ENCODE results near the gene CRYBG1.

Gene CRYBG1

DNA sequence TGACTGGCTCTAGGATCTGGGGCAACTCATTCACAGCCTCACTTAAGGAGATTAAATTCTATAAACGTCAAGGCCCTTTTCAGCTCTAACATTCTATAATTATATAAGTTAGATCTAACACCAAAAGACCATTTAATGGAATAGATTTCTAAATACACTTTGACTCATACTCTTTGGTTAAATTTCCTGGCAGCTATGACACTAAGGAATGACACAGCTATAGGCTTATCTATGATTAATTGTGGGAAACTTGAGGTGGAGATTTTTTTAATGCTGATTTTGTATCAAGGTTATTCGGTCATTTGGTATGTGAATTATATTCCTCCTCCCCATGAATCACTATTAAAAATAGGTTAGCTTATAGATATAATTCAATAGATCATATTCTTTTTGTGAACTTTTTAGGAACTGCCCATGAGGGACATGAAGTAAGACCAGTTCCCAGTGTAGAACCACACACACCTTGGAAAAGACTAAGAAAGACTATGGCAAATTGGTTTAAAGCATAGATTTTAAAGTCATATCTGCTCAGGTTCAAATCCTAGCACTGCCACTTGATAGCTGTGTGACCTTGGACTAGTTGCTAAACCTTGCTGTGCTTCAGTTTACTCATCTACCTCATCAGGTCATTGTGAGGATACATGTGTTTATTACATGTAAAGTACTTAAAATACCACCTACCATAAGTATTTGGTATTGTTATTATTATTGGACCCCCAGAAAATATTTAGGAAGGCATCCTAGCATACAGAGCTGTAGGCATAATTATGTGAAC lies 116.0 kb downstream of the CRYBG1 start:
- no peak for DNase-seq (ENCODE audit: low spot score)
- TF ChIP-seq CTCF (IDR thresholded peaks at IDR 0.05; ENCODE audit: borderline replicate concordance, control extremely low read depth, extremely low read depth, insufficient read depth, missing control alignments), result no peak
- in situ Hi-C loops (cut with MboI; ENCODE audit: low sequenced_read_pairs, unreplicated experiment), result no loop called here

GRCh38 chr6:106477146-106477545 lies 116.6 kb downstream of the CRYBG1 start:
- no peak for TF ChIP-seq CTCF (IDR thresholded peaks at IDR 0.05; ENCODE audit: borderline replicate concordance, control extremely low read depth, extremely low read depth, insufficient read depth, missing control alignments)
- in situ Hi-C loops (cut with MboI; ENCODE audit: low sequenced_read_pairs, unreplicated experiment), result no loop called here
- DNase-seq (ENCODE audit: low spot score), result no peak

- in situ Hi-C loops (cut with MboI; ENCODE audit: low sequenced_read_pairs, unreplicated experiment), result no loop called here
- no peak for DNase-seq (ENCODE audit: low spot score)
- no peak for TF ChIP-seq CTCF (IDR thresholded peaks at IDR 0.05; ENCODE audit: borderline replicate concordance, control extremely low read depth, extremely low read depth, insufficient read depth, missing control alignments)
Observed at GRCh38 chr6:106477790-106478189, 117.3 kb downstream of the CRYBG1 start.

DNA sequence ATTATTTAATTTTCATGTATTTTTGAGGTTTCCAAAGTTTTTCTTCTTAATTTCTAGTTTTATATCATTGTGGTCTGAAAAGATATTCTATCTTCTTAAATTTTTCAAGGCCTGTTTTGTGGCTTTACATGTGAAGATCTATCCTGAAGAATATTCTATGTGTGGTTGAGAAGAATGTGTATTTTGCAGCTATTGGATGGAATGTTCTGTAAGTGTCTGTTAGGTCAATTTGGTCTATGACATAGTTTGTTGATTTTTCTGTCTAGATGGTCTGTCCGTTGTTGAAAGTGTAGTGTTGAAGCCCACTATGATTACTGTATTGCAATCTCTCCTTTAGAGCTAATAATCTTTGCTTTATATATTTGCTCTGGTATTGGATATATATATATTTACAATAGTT lies 125.7 kb downstream of the CRYBG1 start:
- in situ Hi-C loops (cut with MboI; ENCODE audit: low sequenced_read_pairs, unreplicated experiment), result no loop called here
- no peak for DNase-seq (ENCODE audit: low spot score)
- no peak for TF ChIP-seq CTCF (IDR thresholded peaks at IDR 0.05; ENCODE audit: borderline replicate concordance, control extremely low read depth, extremely low read depth, insufficient read depth, missing control alignments)

DNA sequence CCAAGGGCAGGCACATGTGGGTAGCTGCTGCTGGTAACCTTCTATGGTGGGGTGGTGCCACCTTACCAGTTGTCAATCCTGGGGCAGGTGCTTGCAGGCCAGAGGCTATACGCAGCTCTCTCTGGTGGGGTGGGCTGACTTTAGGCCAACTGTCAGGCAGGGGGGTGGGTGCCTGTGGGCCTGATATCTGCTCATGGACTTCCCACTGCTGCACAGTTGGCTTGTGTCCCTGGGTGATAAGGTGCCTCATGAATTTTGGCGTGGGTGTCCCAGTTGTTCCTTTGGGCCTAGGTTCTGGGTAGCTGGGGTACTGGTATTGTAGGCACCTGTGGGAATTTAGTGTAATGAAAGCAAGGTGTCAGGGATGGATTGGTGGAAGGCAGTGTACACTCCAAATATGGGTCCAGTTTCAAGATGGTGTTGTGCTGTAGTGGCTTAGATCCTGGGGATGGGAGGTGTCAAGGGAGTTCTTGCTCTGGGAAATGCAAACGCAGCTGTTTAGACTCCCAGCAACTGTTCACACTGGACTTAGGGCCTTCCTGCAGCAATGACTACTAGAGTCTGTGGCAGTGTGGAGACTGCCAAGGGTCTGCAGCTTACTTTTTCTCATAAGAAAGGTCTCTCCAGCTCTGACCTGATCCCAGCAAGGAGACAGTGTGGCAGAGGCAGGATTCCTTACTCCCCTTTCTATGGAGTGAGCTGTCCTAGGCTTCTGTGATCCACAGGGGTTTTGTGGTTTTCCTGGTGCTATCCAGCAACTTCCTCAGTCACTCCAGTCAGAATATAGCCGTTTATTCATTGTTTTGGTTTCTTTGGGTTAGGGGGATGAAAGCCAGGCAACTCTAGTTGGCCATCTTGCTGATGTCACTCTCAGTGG lies 128.2 kb downstream of the CRYBG1 start:
- in situ Hi-C loops (cut with MboI; ENCODE audit: low sequenced_read_pairs, unreplicated experiment), result no loop called here

More for the DNA sequence above, 128.2 kb downstream of the CRYBG1 start:
- TF ChIP-seq CTCF (IDR thresholded peaks at IDR 0.05; ENCODE audit: borderline replicate concordance, control extremely low read depth, extremely low read depth, insufficient read depth, missing control alignments), result no peak
- DNase-seq (ENCODE audit: low spot score), result no peak

Measured in GM13976 (cell line).